Activated naive CD8-positive, alpha-beta T cell treated with anti-CD3 and anti-CD28 coated beads, Interleukin-2, amount 50 U/mL, for 24 hours (primary cell): Measurements from ENCODE around the gene B4GALNT2.
"Not testable (repeated sequence)": the region's sequence is repeated elsewhere in the genome, so short reads cannot be mapped to it uniquely, and the experiment has no call there.

Experiments used
- ATAC-seq: fragments of 150-1000 bp; cut with Tn5 transposase; one replicate; pipeline ENCODE4 v1.10.0; 2021
- DNase-seq: peaks from one replicate; pipeline ENCODE4 v3.0.0; 2021
- H3K27ac Mint-ChIP-seq: one replicate; pipeline ENCODE4 v1.8.0; 2021; ENCODE audit warnings: mild to moderate bottlenecking, mixed read lengths
- H3K27me3 Mint-ChIP-seq: one replicate; pipeline ENCODE4 v1.8.0; 2021; ENCODE audit warnings: mixed read lengths
- H3K36me3 Mint-ChIP-seq: one replicate; pipeline ENCODE4 v1.8.0; 2021; ENCODE audit warnings: low read depth, mixed read lengths
- H3K4me1 Mint-ChIP-seq: one replicate; pipeline ENCODE4 v1.8.0; 2021; ENCODE audit warnings: mixed read lengths
- H3K4me3 Mint-ChIP-seq: one replicate; pipeline ENCODE4 v1.8.0; 2021; ENCODE audit warnings: mild to moderate bottlenecking, moderate library complexity, mixed read lengths
- H3K9me3 Mint-ChIP-seq: one replicate; pipeline ENCODE4 v1.8.0; 2021; ENCODE audit warnings: mixed read lengths

B4GALNT2 gene

DNA sequence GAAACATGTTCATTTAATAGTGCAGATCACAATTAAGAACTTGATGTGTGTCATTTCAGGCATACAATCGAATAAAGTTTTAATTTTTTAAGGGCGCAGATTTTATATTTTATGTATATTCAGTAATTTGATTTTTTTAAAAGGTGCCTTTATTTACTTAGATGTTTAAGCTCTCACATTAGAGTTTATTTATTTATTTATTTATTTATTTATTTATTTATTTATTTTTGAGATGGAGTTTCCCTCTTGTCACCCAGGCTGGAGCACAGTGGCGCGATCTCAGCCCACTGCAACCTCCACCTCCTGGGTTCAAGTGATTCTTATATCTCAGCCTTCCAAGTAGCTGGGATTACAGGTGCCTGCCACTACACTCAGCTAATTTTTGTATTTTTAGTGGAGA is 3.8 kb downstream of the B4GALNT2 start:
- Mint-ChIP-seq H3K27me3 (peaks cover 33% of the 10 kb centered on the region), H3K36me3 (no peaks in the 10 kb centered on the region), H3K4me3 (no peak overlapping the region), H3K27ac (no peak overlapping the region), H3K9me3 (no peaks in the 10 kb centered on the region), H3K4me1 (peaks cover 3% of the 10 kb centered on the region)
- DNase-seq (no peak), ATAC-seq (no peak)

- not testable (repeated sequence) for H3K36me3 Mint-ChIP-seq, H3K27ac Mint-ChIP-seq, H3K4me1 Mint-ChIP-seq, ATAC-seq, H3K4me3 Mint-ChIP-seq, H3K9me3 Mint-ChIP-seq, DNase-seq
- H3K27me3 Mint-ChIP-seq, result peaks cover 31% of the 10 kb centered on the region
Observed at GRCh38 chr17:49145654-49146053, 13.1 kb downstream of the B4GALNT2 start.

DNA sequence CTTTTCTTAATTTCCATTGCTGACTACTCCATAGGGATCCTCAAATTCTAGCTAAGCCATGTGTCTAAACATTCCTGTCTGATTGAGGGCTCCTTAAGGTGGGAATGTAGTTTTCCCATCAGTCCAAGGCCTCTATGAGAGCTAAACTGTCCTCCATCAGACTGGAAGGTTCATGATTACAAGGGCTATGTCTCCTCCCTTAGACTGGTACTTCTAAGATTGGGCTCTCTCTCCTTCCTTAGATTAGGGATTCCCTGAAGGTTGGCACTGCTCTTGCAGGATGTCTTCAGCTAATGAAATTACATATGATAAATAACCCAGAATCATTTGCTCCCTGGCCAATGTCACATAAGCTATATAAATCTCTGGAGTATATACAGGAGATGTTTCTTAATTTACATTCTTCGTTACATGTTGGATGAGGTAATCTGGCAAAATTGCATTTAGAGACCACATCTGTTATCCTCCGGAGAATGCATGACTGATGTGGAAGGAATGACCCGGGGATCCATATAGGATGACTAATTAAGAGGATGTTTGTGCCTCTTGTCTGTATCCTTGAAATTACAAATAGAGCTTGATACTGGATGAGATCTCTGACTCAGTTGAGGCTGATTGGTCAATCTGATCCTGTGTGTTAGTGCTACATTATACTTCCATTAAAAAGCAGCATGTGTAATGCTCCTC is 14.2 kb downstream of the B4GALNT2 start:
- H3K36me3 Mint-ChIP-seq, result no peaks in the 10 kb centered on the region
- no peak for ATAC-seq
- no peak for DNase-seq

DNA sequence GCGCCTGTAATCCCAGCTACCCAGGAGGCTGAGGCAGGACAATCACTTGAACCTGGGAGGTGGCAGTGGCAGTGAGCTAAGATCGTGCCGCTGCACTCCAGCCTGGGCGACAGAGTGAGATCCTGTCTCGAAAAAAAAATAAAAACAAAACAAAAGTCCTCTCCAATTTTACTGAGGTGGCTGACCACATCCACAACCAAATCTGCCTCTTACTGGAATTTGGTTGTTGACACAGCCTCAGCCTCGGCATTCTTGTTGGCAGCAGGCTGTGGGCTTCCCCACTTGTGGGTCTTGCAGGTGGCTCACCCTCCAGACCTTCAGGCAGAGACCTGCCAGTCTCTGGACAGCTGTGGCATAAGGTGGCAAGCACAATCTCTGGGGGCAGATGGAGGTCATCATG is 15.6 kb downstream of the B4GALNT2 start:
- no peak for DNase-seq
- Mint-ChIP-seq H3K36me3 (no peaks in the 10 kb centered on the region), H3K4me3 (no peak overlapping the region), H3K4me1 (no peaks in the 10 kb centered on the region), H3K9me3 (no peaks in the 10 kb centered on the region), H3K27me3 (peaks cover 19% of the 10 kb centered on the region), H3K27ac (no peak overlapping the region)
- ATAC-seq, result no peak

More for the DNA sequence above, 14.2 kb downstream of the B4GALNT2 start:
- H3K4me3 Mint-ChIP-seq, result no peak overlapping the region
- H3K4me1 Mint-ChIP-seq, result no peaks in the 10 kb centered on the region
- peaks cover 25% of the 10 kb centered on the region for H3K27me3 Mint-ChIP-seq
- no peaks in the 10 kb centered on the region for H3K9me3 Mint-ChIP-seq
- no peak overlapping the region for H3K27ac Mint-ChIP-seq

DNA sequence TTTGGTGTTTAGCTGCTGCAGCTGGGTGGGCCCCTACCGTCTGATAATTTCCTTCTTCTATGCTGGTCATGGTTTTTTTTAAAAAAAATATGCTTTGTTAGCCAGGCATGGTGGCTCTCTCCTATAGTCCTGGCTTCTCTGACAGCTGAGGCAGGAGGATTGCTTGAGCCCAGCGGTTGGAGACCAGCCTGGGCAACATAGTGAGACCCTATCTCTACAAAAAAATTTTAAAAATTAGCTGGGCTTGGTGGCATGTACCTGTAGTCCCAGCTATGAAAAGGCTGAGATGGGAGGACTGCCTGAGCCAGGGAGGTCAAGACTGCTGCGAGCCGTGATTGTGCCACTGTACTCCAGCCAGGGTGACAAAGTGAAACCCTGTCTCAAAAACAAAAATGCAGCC is 19.4 kb downstream of the B4GALNT2 start:
- ATAC-seq, result no peak

DNA sequence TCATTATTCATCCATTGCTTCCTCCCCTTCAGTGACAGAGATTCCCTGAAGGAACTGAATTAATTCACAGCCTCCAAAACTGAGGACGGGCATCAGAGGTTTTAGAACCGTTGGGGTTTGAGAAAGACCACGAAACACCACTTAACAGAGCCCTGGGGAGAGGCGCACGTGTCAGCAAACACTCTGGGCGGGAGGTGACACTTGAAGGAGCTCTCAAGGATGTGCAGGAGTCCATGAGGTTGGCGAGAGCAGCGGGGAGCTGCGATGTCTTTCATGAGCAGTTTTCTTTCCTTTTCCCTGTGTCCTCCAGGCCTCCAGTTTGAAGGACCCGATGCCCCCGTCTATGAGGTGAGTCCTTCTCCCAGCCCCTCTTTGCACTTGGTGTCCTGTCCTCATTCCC is 23.7 kb downstream of the B4GALNT2 start:
- H3K27me3 Mint-ChIP-seq, result peaks cover 25% of the 10 kb centered on the region
- ATAC-seq (no peak), DNase-seq (no peak)
- no peaks in the 10 kb centered on the region for H3K9me3 Mint-ChIP-seq
- H3K4me1 Mint-ChIP-seq, result no peaks in the 10 kb centered on the region
- no peak overlapping the region for H3K4me3 Mint-ChIP-seq
- no peaks in the 10 kb centered on the region for H3K36me3 Mint-ChIP-seq
- no peak overlapping the region for H3K27ac Mint-ChIP-seq

More for the DNA sequence above, 19.4 kb downstream of the B4GALNT2 start:
- Mint-ChIP-seq H3K27me3 (peaks cover 10% of the 10 kb centered on the region), H3K4me1 (no peaks in the 10 kb centered on the region), H3K9me3 (no peaks in the 10 kb centered on the region), H3K27ac (no peak overlapping the region), H3K4me3 (no peak overlapping the region), H3K36me3 (no peaks in the 10 kb centered on the region)
- no peak for DNase-seq

DNA sequence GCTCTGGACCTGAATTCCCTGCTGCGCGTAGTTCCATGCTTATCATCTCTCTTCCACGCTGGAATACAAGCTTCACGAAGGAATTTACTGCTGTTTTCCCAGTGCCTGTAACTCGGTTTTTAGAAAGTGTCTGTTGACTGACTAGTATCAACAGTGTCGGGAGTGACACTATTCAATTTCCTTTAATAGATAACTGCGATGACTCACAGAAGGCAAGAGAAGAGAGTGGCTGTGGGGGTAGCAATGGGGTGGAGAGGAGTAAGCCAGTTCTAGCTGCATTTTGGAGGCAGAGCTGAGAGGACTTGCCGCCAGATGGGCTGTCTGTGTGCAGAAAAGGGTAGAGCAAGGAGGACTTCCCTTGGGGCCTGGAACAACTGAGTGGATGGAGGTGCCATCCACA is 25.2 kb downstream of the B4GALNT2 start:
- ATAC-seq, result no peak
- Mint-ChIP-seq H3K27me3 (peaks cover 25% of the 10 kb centered on the region), H3K36me3 (no peaks in the 10 kb centered on the region), H3K4me3 (no peak overlapping the region), H3K9me3 (no peaks in the 10 kb centered on the region), H3K27ac (no peak overlapping the region), H3K4me1 (no peaks in the 10 kb centered on the region)
- no peak for DNase-seq

GRCh38 chr17:49162866-49163265 is 30.3 kb downstream of the B4GALNT2 start:
- H3K27me3 Mint-ChIP-seq, result peaks cover 28% of the 10 kb centered on the region

GRCh38 chr17:49165143-49165542 is 32.6 kb downstream of the B4GALNT2 start:
- DNase-seq (no peak), ATAC-seq (no peak)
- Mint-ChIP-seq H3K9me3 (no peaks in the 10 kb centered on the region), H3K4me1 (no peaks in the 10 kb centered on the region), H3K27ac (no peak overlapping the region), H3K27me3 (peaks cover 30% of the 10 kb centered on the region), H3K36me3 (no peaks in the 10 kb centered on the region), H3K4me3 (no peak overlapping the region)

More at GRCh38 chr17:49162866-49163265, 30.3 kb downstream of the B4GALNT2 start:
- Mint-ChIP-seq H3K27ac (no peak overlapping the region), H3K4me1 (no peaks in the 10 kb centered on the region), H3K4me3 (no peak overlapping the region), H3K9me3 (no peaks in the 10 kb centered on the region), H3K36me3 (no peaks in the 10 kb centered on the region)
- ATAC-seq, result no peak
- no peak for DNase-seq

GRCh38 chr17:49168706-49169105 is 36.1 kb downstream of the B4GALNT2 start:
- Mint-ChIP-seq H3K27me3 (peaks cover 51% of the 10 kb centered on the region), H3K27ac (no peak overlapping the region)

DNA sequence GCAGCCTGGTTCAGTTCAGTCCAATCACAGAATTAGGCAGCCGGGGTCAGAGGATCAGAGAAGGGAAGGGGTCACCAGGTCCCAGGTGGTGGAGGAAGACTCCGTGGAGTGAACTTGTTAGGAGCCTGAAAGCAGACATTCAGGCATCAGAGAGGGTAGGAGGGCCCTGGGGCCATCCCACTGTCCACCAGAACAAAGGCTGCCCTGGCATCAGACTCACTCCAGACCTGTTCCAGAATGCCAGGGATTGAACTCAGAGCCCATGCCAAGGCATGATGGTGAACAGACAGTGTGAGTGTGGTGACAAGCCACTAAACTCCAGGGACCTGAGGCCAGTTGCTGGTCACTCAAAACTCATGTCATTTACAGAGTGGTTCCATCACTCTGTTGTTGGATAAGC is 37.6 kb downstream of the B4GALNT2 start:
- no peaks in the 10 kb centered on the region for H3K4me1 Mint-ChIP-seq
- DNase-seq (no peak), ATAC-seq (no peak)
- H3K4me3 Mint-ChIP-seq, result no peak overlapping the region
- peaks cover 2% of the 10 kb centered on the region for H3K9me3 Mint-ChIP-seq
- no peaks in the 10 kb centered on the region for H3K36me3 Mint-ChIP-seq
- H3K27me3 Mint-ChIP-seq, result peaks cover 51% of the 10 kb centered on the region
- no peak overlapping the region for H3K27ac Mint-ChIP-seq

More at GRCh38 chr17:49168706-49169105, 36.1 kb downstream of the B4GALNT2 start:
- DNase-seq (no peak), ATAC-seq (no peak)
- Mint-ChIP-seq H3K36me3 (no peaks in the 10 kb centered on the region), H3K4me1 (no peaks in the 10 kb centered on the region), H3K4me3 (no peak overlapping the region), H3K9me3 (no peaks in the 10 kb centered on the region)

- H3K36me3 Mint-ChIP-seq, H3K9me3 Mint-ChIP-seq, ATAC-seq, DNase-seq, H3K4me1 Mint-ChIP-seq, H3K27ac Mint-ChIP-seq, H3K4me3 Mint-ChIP-seq: not testable (repeated sequence)
- peaks cover 50% of the 10 kb centered on the region for H3K27me3 Mint-ChIP-seq
Observed at GRCh38 chr17:49170711-49171110, 38.1 kb downstream of the B4GALNT2 start.

- H3K36me3 Mint-ChIP-seq, ATAC-seq, DNase-seq, H3K4me1 Mint-ChIP-seq, H3K4me3 Mint-ChIP-seq, H3K27ac Mint-ChIP-seq: not testable (repeated sequence)
- H3K9me3 Mint-ChIP-seq, result peaks cover 12% of the 10 kb centered on the region
- H3K27me3 Mint-ChIP-seq, result peaks cover 18% of the 10 kb centered on the region
Observed at GRCh38 chr17:49175978-49176377, 43.4 kb downstream of the B4GALNT2 start.

DNA sequence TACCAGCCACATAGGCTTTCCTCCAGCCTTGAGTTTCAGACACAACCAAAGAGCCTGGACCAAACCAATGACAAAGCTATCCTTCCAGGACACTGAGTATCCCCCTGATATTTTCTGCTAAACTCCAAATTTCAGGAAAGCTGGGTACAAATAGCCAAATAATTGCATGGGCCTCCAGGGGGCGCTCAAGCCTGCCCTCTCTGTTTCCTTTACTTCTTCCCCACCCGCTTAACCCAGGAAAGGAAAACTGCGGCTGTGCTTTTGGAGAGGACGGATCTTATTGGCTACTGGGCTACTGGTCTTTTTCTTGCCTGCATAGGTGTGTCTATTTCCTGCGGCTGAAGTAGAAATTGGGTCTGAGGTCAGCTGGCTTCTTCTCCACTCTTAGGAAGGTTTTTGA is 47.7 kb downstream of the B4GALNT2 start:
- DNase-seq (peak; percentile 76), ATAC-seq (no peak)
- H3K9me3 Mint-ChIP-seq, result peaks cover 8% of the 10 kb centered on the region
- no peak overlapping the region for H3K4me3 Mint-ChIP-seq
- H3K27me3 Mint-ChIP-seq, result no peaks in the 10 kb centered on the region
- peaks cover 4% of the 10 kb centered on the region for H3K4me1 Mint-ChIP-seq
- no peak overlapping the region for H3K27ac Mint-ChIP-seq
- peaks cover 6% of the 10 kb centered on the region for H3K36me3 Mint-ChIP-seq

DNA sequence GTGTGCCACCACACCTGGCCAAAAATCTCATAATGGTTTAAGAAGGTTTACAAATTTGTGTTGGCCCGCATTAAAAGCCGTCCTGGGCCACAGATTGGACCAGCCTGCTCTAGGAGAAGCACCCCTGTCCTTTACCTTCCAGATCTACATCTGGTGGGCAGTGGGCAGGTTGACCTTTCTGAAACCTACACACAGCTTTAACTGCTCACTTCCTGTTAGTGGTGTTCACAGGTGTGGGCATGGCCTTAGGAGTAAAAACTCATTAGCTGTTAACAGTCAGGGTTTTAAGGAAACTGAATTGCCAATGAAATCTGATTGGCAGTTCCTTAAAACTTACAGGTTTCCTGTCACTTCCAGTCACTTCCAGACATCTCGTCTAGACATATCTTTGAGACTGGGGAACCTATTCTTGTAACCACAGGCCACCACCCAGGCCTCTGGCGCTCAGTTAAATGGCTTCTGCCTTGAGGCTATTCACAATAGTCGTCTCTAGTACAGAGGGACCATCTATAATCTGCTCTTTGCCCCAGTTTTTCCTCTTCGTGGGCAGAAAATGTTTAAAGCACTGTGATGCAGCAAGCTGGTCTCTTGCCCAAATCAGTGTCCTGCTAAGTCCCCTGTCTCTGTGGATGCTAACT is 48.5 kb downstream of the B4GALNT2 start:
- H3K9me3 Mint-ChIP-seq, result peaks cover 5% of the 10 kb centered on the region
- no peak for ATAC-seq

More for the DNA sequence above, 48.5 kb downstream of the B4GALNT2 start:
- H3K27ac Mint-ChIP-seq, result no peak overlapping the region
- H3K36me3 Mint-ChIP-seq, result peaks cover 3% of the 10 kb centered on the region
- H3K4me1 Mint-ChIP-seq, result peaks cover 4% of the 10 kb centered on the region
- no peak overlapping the region for H3K4me3 Mint-ChIP-seq
- DNase-seq, result no peak
- no peaks in the 10 kb centered on the region for H3K27me3 Mint-ChIP-seq
